OCI-LY1 (cell line): ENCODE data around the gene CFAP20DC.
A peak's percentile ranks its signal among the peaks of the same experiment; 100 is the strongest.
"Not testable (repeated sequence)": the region's sequence is repeated elsewhere in the genome, so short reads cannot be mapped to it uniquely, and the experiment has no call there.

ENCODE experiments used
- H2AFZ ChIP-seq: fragments of 200-600 bp; sonication (generic), shearing (Covaris generic); 2 replicates; pipeline ENCODE4 v1.6.0; 2014; ENCODE audit warnings: antibody characterized with exemption, mild to moderate bottlenecking, low read length
- H3F3A ChIP-seq: fragments of 200-600 bp; sonication (generic), shearing (Covaris generic); 2 replicates; pipeline ENCODE4 v1.6.0; 2014; ENCODE audit warnings: mild to moderate bottlenecking, antibody characterized with exemption, low read length, moderate library complexity; ENCODE audit not compliant: insufficient read depth
- H3K27ac ChIP-seq: fragments of 200-600 bp; sonication (generic); 2 replicates; pipeline ENCODE4 v1.5.1; 2014; ENCODE audit warnings: low read length, mixed run types, mild to moderate bottlenecking, low read depth; ENCODE audit not compliant: poor library complexity, severe bottlenecking
- H3K27me3 ChIP-seq: fragments of 200-600 bp; sonication (generic); 2 replicates; pipeline ENCODE4 v1.6.0; 2014; ENCODE audit warnings: antibody characterized with exemption, mild to moderate bottlenecking, low read length, moderate library complexity; ENCODE audit not compliant: insufficient read depth
- H3K36me3 ChIP-seq: fragments of 200-600 bp; sonication (generic); 2 replicates; pipeline ENCODE4 v1.6.1; 2014; ENCODE audit warnings: mild to moderate bottlenecking, antibody characterized with exemption, low read length, moderate library complexity, mixed read lengths; ENCODE audit not compliant: insufficient read depth
- H3K4me1 ChIP-seq: fragments of 200-600 bp; sonication (generic); 2 replicates; pipeline ENCODE4 v1.5.1; 2014; ENCODE audit warnings: mild to moderate bottlenecking, low read length, moderate library complexity; ENCODE audit not compliant: insufficient read depth, severe bottlenecking
- H3K4me2 ChIP-seq: fragments of 200-600 bp; sonication (generic), shearing (Covaris generic); 2 replicates; pipeline ENCODE4 v1.6.1; 2014; ENCODE audit warnings: low read length
- H3K4me3 ChIP-seq: fragments of 200-600 bp; sonication (generic); 2 replicates; pipeline ENCODE4 v1.5.1; 2014; ENCODE audit warnings: low read length, low read depth, mild to moderate bottlenecking, mixed read lengths; ENCODE audit not compliant: poor library complexity, severe bottlenecking
- H3K79me2 ChIP-seq: fragments of 200-600 bp; shearing (Covaris generic); 2 replicates; pipeline ENCODE4 v1.6.1; 2016; ENCODE audit warnings: mixed run types, low read length, mixed read lengths; ENCODE audit not compliant: insufficient read depth
- H3K9ac ChIP-seq: fragments of 200-600 bp; sonication (generic), shearing (Covaris generic); 2 replicates; pipeline ENCODE4 v1.6.1; 2014; ENCODE audit warnings: mild to moderate bottlenecking, low read length, mixed read lengths
- H3K9me2 ChIP-seq: fragments of 200-600 bp; sonication (generic), shearing (Covaris generic); 2 replicates; pipeline ENCODE4 v1.6.1; 2014; ENCODE audit warnings: low read depth, mild to moderate bottlenecking, low read length, mixed read lengths
- H3K9me3 ChIP-seq: fragments of 200-600 bp; shearing (Covaris generic); 2 replicates; pipeline ENCODE4 v1.6.1; 2014; ENCODE audit warnings: low read length, mixed read lengths
- H4K20me1 ChIP-seq: fragments of 200-600 bp; sonication (generic), shearing (Covaris generic); 2 replicates; pipeline ENCODE4 v1.6.0; 2016; ENCODE audit warnings: mild to moderate bottlenecking, low read length; ENCODE audit not compliant: insufficient read depth
- CTCF ChIP-seq: fragments of 200-600 bp; sonication (generic), shearing (Covaris generic); IDR thresholded peaks from 2 replicates; pipeline ENCODE4 v1.5.1; 2017; ENCODE audit warnings: mild to moderate bottlenecking, antibody characterized with exemption, low read length, moderate library complexity, mixed read lengths
- EZH2 ChIP-seq: fragments of 200-600 bp; sonication (generic), shearing (Covaris generic); IDR thresholded peaks from 2 replicates; pipeline ENCODE4 v1.8.0; 2017; ENCODE audit warnings: borderline replicate concordance, mixed run types, mild to moderate bottlenecking, antibody characterized with exemption, low read length, moderate library complexity, mixed read lengths

Gene CFAP20DC

GRCh38 chr3:58829321-58830000 is 220.4 kb downstream of the CFAP20DC start:
- TF ChIP-seq EZH2 (no peak), CTCF (no peak)
- no peaks in the 10 kb centered on the region for H3K27me3 ChIP-seq
- no peaks in the 10 kb centered on the region for H3F3A ChIP-seq
- no peaks in the 10 kb centered on the region for H3K9me2 ChIP-seq
- H3K9ac ChIP-seq: no peak overlapping the region
- no peaks in the 10 kb centered on the region for H3K4me1 ChIP-seq
- no peak overlapping the region for H3K4me3 ChIP-seq
- H3K27ac ChIP-seq: no peak overlapping the region
- H3K79me2 ChIP-seq: no peaks in the 10 kb centered on the region
- H2AFZ ChIP-seq: no peak overlapping the region
- H4K20me1 ChIP-seq: no peaks in the 10 kb centered on the region
- H3K4me2 ChIP-seq: no peak overlapping the region
- no peaks in the 10 kb centered on the region for H3K9me3 ChIP-seq
- H3K36me3 ChIP-seq: no peaks in the 10 kb centered on the region

DNA sequence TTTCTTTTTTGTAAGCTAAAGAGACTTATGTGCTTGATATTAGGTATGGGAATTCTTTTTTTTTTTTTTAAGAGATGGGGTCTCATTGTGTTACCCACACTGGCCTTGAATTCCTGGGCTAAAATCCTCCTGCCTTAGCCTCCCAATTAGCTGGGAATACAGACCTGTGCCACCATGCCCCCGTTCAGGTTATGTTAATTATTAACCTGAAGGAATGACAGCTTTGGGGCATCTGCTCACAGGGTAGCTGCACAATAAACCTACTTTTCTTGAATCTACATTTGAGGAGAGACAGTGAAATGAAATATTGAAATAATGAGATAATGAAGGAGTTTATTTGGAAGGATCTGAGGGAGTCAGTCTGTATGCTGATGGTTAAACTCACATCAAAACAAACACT is 225.0 kb downstream of the CFAP20DC start:
- H2AFZ ChIP-seq: no peak overlapping the region
- H3K27me3 ChIP-seq: no peaks in the 10 kb centered on the region
- TF ChIP-seq EZH2: no peak
- TF ChIP-seq CTCF: no peak
- H3F3A ChIP-seq: no peaks in the 10 kb centered on the region
- no peak overlapping the region for H3K27ac ChIP-seq
- no peaks in the 10 kb centered on the region for H3K9me2 ChIP-seq
- no peaks in the 10 kb centered on the region for H3K4me1 ChIP-seq
- no peaks in the 10 kb centered on the region for H3K9me3 ChIP-seq
- H4K20me1 ChIP-seq: no peaks in the 10 kb centered on the region
- no peak overlapping the region for H3K4me2 ChIP-seq
- no peaks in the 10 kb centered on the region for H3K36me3 ChIP-seq
- no peaks in the 10 kb centered on the region for H3K79me2 ChIP-seq
- no peak overlapping the region for H3K4me3 ChIP-seq
- no peak overlapping the region for H3K9ac ChIP-seq

GRCh38 chr3:58824285-58824684 is 225.5 kb downstream of the CFAP20DC start:
- no peaks in the 10 kb centered on the region for H3F3A ChIP-seq
- H4K20me1 ChIP-seq: no peaks in the 10 kb centered on the region
- H3K27ac ChIP-seq: no peak overlapping the region
- H3K4me3 ChIP-seq: no peak overlapping the region
- H3K79me2 ChIP-seq: no peaks in the 10 kb centered on the region
- TF ChIP-seq CTCF: peak; percentile 71
- TF ChIP-seq EZH2: no peak
- no peaks in the 10 kb centered on the region for H3K4me1 ChIP-seq
- no peaks in the 10 kb centered on the region for H3K9me2 ChIP-seq
- no peaks in the 10 kb centered on the region for H3K36me3 ChIP-seq
- H3K4me2 ChIP-seq: no peak overlapping the region
- H3K9ac ChIP-seq: no peak overlapping the region
- H3K27me3 ChIP-seq: no peaks in the 10 kb centered on the region
- no peak overlapping the region for H2AFZ ChIP-seq
- H3K9me3 ChIP-seq: no peaks in the 10 kb centered on the region

DNA sequence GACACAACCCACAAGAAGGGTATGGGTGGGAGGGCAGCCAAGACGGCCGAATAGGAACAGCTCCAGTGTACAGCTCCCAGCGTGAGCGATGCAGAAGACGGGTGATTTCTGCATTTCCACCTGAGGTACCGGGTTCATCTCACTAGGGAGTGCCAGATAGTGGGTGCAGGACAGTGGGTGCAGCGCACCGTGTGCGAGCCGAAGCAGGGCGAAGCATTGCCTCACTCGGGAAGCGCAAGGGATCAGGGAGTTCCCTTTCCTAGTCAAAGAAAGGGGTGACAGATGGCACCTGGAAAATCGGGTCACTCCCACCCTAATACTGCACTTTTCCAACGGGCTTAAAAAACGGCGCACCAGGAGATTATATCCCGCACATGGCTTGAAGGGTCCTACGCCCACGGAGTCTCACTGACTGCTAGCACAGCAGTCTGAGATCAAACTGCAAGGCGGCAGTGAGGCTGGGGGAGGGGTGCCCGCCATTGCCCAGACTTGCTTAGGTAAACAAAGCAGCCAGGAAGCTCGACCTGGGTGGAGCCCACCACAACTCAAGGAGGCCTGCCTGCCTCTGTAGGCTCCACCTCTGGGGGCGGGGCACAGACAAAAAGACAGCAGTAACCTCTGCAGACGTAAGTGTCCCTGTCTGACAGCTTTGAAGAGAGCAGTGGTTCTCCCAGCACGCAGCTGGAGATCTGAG is 243.1 kb downstream of the CFAP20DC start:
- H3K4me3 ChIP-seq, H3K27me3 ChIP-seq, H3K9ac ChIP-seq: not testable (repeated sequence)

More for the DNA sequence above, 243.1 kb downstream of the CFAP20DC start:
- not testable (repeated sequence) for H4K20me1 ChIP-seq, H2AFZ ChIP-seq, H3F3A ChIP-seq, H3K4me2 ChIP-seq, H3K9me3 ChIP-seq, H3K36me3 ChIP-seq, H3K4me1 ChIP-seq, H3K27ac ChIP-seq, H3K79me2 ChIP-seq, H3K9me2 ChIP-seq
